ENCODE data around the gene ITPR1.

The ITPR1 gene

DNA sequence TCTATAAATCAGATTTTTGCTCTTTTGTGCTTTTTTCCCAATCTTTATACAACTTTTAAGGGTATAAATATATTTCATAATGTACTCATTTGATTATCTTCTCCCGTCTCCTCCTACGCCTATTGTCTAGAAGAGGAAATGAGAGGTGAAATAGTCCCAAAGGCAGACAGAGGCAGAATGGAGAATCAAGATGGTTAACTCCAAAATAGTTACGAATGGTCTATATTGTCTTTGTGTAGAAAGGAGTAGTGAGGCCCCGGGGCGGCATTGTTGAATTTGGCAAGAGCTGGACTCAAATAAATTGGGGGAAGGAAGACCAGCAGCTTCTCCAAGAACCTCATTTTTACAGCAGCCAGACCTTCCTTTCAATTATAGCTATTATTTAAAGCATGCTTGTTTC is 23.9 kb downstream of the ITPR1 start:
- no peak for DNase-seq (ENCODE audit: low spot score)
- Histone ChIP-seq H3K27ac (peak overlapping the region in 1 of 2 donors; percentile 22), H3K4me3 (no peak overlapping the region)
- TF ChIP-seq, protein P1, sequence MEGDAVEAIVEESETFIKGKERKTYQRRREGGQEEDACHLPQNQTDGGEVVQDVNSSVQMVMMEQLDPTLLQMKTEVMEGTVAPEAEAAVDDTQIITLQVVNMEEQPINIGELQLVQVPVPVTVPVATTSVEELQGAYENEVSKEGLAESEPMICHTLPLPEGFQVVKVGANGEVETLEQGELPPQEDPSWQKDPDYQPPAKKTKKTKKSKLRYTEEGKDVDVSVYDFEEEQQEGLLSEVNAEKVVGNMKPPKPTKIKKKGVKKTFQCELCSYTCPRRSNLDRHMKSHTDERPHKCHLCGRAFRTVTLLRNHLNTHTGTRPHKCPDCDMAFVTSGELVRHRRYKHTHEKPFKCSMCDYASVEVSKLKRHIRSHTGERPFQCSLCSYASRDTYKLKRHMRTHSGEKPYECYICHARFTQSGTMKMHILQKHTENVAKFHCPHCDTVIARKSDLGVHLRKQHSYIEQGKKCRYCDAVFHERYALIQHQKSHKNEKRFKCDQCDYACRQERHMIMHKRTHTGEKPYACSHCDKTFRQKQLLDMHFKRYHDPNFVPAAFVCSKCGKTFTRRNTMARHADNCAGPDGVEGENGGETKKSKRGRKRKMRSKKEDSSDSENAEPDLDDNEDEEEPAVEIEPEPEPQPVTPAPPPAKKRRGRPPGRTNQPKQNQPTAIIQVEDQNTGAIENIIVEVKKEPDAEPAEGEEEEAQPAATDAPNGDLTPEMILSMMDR (IDR thresholded peaks at IDR 0.05) = no peak

DNA sequence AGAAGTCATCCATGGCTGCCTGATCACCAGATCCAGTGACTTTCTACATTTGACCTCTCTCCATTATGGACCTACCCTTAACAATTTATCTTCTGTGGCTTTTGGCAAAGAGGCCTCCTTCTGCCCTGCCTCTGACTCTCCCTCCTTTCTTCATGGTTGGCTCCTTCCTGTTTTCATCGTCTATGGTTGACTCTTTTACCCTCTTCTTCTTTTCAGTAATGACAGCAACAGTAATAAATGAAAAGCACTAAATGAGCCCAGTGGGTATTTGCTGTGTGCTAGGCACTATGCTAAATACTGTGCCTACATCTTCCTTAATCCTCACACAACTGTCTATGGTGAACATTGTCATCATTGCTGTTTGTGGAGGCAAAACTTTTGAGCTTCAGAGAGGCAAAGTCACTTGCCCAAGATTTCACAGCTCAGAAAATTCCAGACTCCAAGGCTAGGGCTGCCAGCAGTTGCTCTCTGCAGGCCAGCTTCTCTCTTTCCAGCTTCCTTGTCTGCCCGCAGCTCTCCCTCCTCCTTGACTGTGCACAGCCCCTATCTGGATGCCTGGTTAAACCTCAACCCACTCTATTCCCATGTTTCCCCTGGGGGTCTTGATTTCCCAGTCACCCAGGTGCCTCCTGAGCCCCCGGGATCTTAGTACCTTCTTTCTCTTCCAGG is 24.6 kb downstream of the ITPR1 start:
- TF ChIP-seq, protein P1 (IDR thresholded peaks at IDR 0.05) = no peak
- peak overlapping the region in 1 of 2 donors; percentile 22 for H3K27ac ChIP-seq
- no peak overlapping the region for H3K4me3 ChIP-seq
- DNase-seq (ENCODE audit: low spot score) = no peak

DNA sequence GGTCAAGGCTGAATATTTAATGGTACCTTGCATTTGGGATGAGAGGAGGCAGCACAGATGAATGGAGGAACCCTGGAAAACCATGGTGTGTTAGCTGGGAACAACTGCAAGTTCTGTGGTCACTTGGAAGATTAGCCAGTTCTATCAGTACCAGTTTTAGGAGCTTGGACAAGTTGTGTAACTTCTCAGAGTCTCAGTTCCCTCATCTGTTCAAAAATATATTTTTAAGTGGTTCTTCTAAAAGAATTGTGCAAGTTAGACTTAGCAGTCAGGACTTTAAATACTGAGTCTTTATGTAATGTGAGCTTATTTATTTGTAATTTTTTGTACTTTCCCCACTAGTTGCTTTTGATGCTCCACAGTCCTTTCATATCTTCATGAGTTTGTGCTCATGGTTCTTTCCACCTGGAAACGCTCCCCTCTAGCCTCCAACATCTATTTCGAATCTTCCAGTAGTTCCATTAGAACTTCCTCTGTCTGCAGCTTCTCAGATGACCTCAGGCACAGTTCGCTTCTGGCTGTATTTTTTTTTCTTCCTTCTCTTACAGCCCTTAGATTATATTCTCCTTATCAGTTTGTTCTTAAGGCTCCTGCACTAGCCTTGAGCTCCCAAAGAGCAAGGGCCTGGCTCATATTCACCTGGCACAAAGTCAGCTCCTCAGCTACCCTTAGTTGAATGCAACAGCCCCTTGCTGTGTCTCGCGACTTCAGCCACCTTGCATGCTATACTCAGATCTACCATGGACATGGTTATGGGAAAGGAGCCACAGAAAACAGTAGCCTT is 27.1 kb downstream of the ITPR1 start:
- no peak overlapping the region for H3K4me3 ChIP-seq
- TF ChIP-seq, protein P1 (IDR thresholded peaks at IDR 0.05) = no peak
- peak overlapping the region; percentile 54 to 73 for H3K27ac ChIP-seq
- DNase-seq (ENCODE audit: low spot score) = no peak

DNA sequence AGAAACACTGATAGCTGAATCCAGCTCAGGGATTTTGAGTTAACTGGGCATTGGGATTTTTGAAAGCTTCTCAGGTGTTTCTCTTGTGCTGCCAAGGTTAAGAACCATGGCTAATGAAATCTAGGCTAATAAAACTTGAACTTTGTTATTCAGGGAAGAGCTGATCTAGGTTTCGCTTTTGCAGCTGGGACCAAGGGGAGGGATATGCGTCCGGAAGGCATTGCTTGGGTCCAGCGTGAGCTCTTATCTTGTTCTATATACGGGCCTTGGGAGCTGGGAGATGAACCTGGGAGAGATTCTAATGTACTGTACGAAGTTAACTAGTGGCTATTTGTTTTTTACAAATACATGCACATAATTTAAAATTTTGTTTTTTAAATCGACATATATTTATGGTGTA is 29.8 kb downstream of the ITPR1 start:
- TF ChIP-seq, protein P1 (IDR thresholded peaks at IDR 0.05) = no peak
- DNase-seq (ENCODE audit: low spot score) = no peak
- peak overlapping the region; percentile 12 to 83 for H3K27ac ChIP-seq
- H3K4me3 ChIP-seq = no peak overlapping the region

DNA sequence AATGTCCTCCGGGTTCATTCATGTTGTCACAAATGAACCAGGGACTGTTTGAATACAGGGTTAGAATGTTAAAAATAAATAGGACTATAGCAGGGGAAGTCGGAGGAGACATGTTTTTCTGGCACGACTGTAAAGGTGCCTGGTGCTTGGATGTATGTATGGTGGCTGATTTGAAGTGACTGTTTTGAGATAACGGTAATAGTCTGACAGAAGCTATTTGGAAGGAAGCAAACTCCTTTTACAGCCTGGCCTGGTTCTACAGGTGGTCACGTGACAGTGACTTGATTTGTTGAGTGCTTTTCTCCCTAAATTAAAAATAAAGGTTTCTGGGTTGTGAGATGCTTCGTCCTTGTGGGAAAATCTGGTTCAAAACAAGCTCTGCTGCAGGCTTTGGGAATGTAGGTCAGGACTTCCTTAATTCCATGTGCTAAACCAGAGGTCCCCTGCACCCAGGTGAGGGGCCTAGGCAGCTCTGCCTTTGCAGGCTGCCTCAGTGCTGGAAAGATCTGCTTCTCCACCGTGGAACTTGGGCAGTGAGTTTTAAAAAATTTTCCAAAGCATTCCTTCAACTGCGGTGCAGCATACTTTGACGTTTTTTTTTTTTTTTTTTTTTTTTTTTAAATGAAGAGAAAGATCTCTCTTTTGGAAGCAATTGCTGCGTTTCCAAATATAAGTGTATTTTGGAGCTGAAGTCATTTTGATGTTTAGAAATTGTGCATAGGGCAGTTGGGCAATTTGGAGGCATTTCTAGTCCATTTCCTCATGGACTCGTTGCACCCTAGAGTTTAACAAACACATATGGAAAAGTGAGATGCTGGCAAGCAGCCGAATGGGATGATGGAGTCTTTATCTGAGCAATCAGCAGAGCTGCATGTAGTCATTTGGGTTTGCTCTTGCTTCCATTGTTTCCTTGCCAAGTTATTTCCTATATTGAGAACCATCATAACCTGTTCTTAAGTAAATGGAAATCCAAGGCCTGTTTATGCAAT is 30.9 kb downstream of the ITPR1 start:
- H3K4me3 ChIP-seq = peak overlapping the region; percentile 19
- no peak for DNase-seq (ENCODE audit: low spot score)
- H3K27ac ChIP-seq = peak overlapping the region; percentile 67 to 83
- TF ChIP-seq, protein P1 (IDR thresholded peaks at IDR 0.05) = no peak

DNA sequence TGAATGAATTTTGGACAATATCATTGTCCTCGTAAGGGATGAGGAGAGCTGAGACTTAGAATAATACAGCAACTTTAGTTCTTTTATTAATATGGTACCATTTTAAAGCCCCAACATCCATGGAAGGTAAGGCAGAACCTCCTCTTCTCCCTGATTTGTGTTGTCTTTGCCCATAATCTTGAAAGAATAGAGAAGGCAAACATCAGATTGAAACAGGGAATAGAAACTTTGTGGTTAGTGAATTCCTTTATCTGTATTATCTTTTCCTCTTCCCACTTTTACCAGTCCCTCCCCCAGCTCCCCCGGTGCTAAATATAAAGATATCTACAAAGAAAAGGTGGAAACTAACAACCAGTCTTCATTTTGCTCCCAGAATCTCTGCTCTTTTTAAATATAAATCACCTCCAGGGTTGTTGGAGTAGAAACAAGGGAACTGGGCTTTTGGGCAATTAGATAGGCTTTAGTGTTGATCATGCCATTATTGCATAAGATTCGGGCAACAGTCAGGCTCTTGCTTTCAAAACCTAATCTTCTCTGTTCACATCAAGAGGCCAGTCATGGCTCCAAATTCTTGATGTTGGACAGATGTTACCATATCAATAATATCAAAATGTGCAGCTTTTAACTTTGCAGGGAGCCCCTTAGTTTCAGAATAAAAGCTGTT is 32.5 kb downstream of the ITPR1 start:
- Histone ChIP-seq H3K4me3 (no peak overlapping the region), H3K27ac (peak overlapping the region in 1 of 2 donors; percentile 35)
- DNase-seq (ENCODE audit: low spot score) = no peak
- TF ChIP-seq, protein P1 (IDR thresholded peaks at IDR 0.05) = no peak
